SJCRH30 (cell line): ENCODE results near the gene ADAMTSL1. TPM values are rescaled to one million over a fixed set of nuclear protein-coding genes. Genes with fewer than 3 reads are reported as not detected.

Experiments used
- DNase-seq, 2 experiments: peaks; one replicate each; pipeline ENCODE4 v3.0.0-alpha.2; 2015 to 2020
- H3K27ac ChIP-seq: fragments of 250-450 bp; sonication (Bioruptor Pico); 2 replicates; pipeline ENCODE4 v1.5.1; 2020; ENCODE audit warnings: mild to moderate bottlenecking, moderate library complexity
- H3K27me3 ChIP-seq: fragments of 250-450 bp; sonication (Bioruptor Pico); 2 replicates; pipeline ENCODE4 v1.5.1; 2020; ENCODE audit warnings: mild to moderate bottlenecking, moderate library complexity
- H3K36me3 ChIP-seq: fragments of 250-450 bp; sonication (Bioruptor Pico); 2 replicates; pipeline ENCODE4 v1.5.1; 2020; ENCODE audit warnings: mild to moderate bottlenecking, moderate library complexity
- H3K4me1 ChIP-seq: fragments of 250-450 bp; sonication (Bioruptor Pico); 2 replicates; pipeline ENCODE4 v1.5.1; 2020; ENCODE audit warnings: mild to moderate bottlenecking, moderate library complexity
- H3K4me3 ChIP-seq: fragments of 250-450 bp; sonication (Bioruptor Pico); 2 replicates; pipeline ENCODE4 v1.5.1; 2020; ENCODE audit warnings: mild to moderate bottlenecking, moderate library complexity
- H3K9me3 ChIP-seq: fragments of 250-450 bp; sonication (Bioruptor Pico); replicated peaks from 2 replicates; pipeline ENCODE4 v1.5.1; 2020; ENCODE audit warnings: mild to moderate bottlenecking, moderate library complexity
- total RNA-seq: library from RNA; depleted of rRNA; stranded (reverse); fragments of >200 nt; shearing (Covaris generic); gene quantifications from 2 replicates; pipeline ENCODE4 v1.2.3, GENCODE V29; 2014

Gene ADAMTSL1
- total RNA-seq, 1 experiment from 2014 or later: 3.3 TPM

GRCh38 chr9:18610956-18611355, 137.0 kb downstream of the ADAMTSL1 start:
- H3K4me1 ChIP-seq: peaks cover 41% of the 10 kb centered on the region
- peak overlapping the region; percentile 78 for H3K27ac ChIP-seq
- peak; percentile 74 to 91 for DNase-seq
- no peaks in the 10 kb centered on the region for H3K27me3 ChIP-seq
- H3K9me3 ChIP-seq: peaks cover 3% of the 10 kb centered on the region; the same call in 1 of the 2 replicates
- no peak overlapping the region for H3K4me3 ChIP-seq
- no peaks in the 10 kb centered on the region for H3K36me3 ChIP-seq

GRCh38 chr9:18611971-18612370, 138.0 kb downstream of the ADAMTSL1 start:
- peak; percentile 22 to 69 for DNase-seq
- H3K9me3 ChIP-seq: peaks cover 3% of the 10 kb centered on the region; the same call in 1 of the 2 replicates
- H3K27ac ChIP-seq: peak overlapping the region; percentile 78
- H3K4me3 ChIP-seq: no peak overlapping the region
- no peaks in the 10 kb centered on the region for H3K27me3 ChIP-seq
- peaks cover 31% of the 10 kb centered on the region for H3K4me1 ChIP-seq
- no peaks in the 10 kb centered on the region for H3K36me3 ChIP-seq

GRCh38 chr9:18614116-18614515, 140.2 kb downstream of the ADAMTSL1 start:
- no peak overlapping the region for H3K4me3 ChIP-seq
- H3K27ac ChIP-seq: no peak overlapping the region
- DNase-seq: no peak
- H3K9me3 ChIP-seq: peaks cover 3% of the 10 kb centered on the region; the same call in 1 of the 2 replicates
- no peaks in the 10 kb centered on the region for H3K27me3 ChIP-seq
- H3K36me3 ChIP-seq: no peaks in the 10 kb centered on the region
- peaks cover 28% of the 10 kb centered on the region for H3K4me1 ChIP-seq

- H3K36me3 ChIP-seq: no peaks in the 10 kb centered on the region
- H3K4me3 ChIP-seq: no peak overlapping the region
- H3K27me3 ChIP-seq: no peaks in the 10 kb centered on the region
- no peak for DNase-seq
- H3K27ac ChIP-seq: no peak overlapping the region
- H3K4me1 ChIP-seq: peaks cover 26% of the 10 kb centered on the region
- peaks cover 3% of the 10 kb centered on the region; the same call in 1 of the 2 replicates for H3K9me3 ChIP-seq
Observed at GRCh38 chr9:18614651-18615050, 140.7 kb downstream of the ADAMTSL1 start.

- H3K4me3 ChIP-seq: no peak overlapping the region
- no peak overlapping the region for H3K27ac ChIP-seq
- peaks cover 3% of the 10 kb centered on the region; the same call in 1 of the 2 replicates for H3K9me3 ChIP-seq
- no peaks in the 10 kb centered on the region for H3K27me3 ChIP-seq
- no peak for DNase-seq
- no peaks in the 10 kb centered on the region for H3K36me3 ChIP-seq
- peaks cover 9% of the 10 kb centered on the region for H3K4me1 ChIP-seq
Observed at GRCh38 chr9:18616976-18617375, 143.0 kb downstream of the ADAMTSL1 start.

GRCh38 chr9:18617759-18618158, 143.8 kb downstream of the ADAMTSL1 start:
- no peak for DNase-seq
- no peaks in the 10 kb centered on the region for H3K36me3 ChIP-seq
- H3K27ac ChIP-seq: no peak overlapping the region
- H3K4me3 ChIP-seq: no peak overlapping the region
- no peaks in the 10 kb centered on the region for H3K27me3 ChIP-seq
- H3K9me3 ChIP-seq: peaks cover 3% of the 10 kb centered on the region; the same call in 1 of the 2 replicates
- peaks cover 4% of the 10 kb centered on the region; the same call in 1 of the 2 replicates for H3K4me1 ChIP-seq

GRCh38 chr9:18618862-18619261, 144.9 kb downstream of the ADAMTSL1 start:
- no peaks in the 10 kb centered on the region for H3K9me3 ChIP-seq
- no peaks in the 10 kb centered on the region for H3K27me3 ChIP-seq
- no peak overlapping the region for H3K4me3 ChIP-seq
- H3K4me1 ChIP-seq: peaks cover 4% of the 10 kb centered on the region; the same call in 1 of the 2 replicates
- H3K27ac ChIP-seq: no peak overlapping the region
- no peak for DNase-seq
- H3K36me3 ChIP-seq: no peaks in the 10 kb centered on the region

GRCh38 chr9:18622186-18622836, 148.4 kb downstream of the ADAMTSL1 start:
- Histone ChIP-seq H3K27me3 (no peaks in the 10 kb centered on the region), H3K4me3 (no peak overlapping the region), H3K36me3 (no peaks in the 10 kb centered on the region), H3K4me1 (peaks cover 4% of the 10 kb centered on the region; the same call in 1 of the 2 replicates), H3K27ac (no peak overlapping the region), H3K9me3 (no peaks in the 10 kb centered on the region)
- no peak for DNase-seq

- no peaks in the 10 kb centered on the region for H3K9me3 ChIP-seq
- H3K4me3 ChIP-seq: no peak overlapping the region
- H3K27me3 ChIP-seq: no peaks in the 10 kb centered on the region
- DNase-seq: no peak
- H3K36me3 ChIP-seq: no peaks in the 10 kb centered on the region
- peaks cover 4% of the 10 kb centered on the region; the same call in 1 of the 2 replicates for H3K4me1 ChIP-seq
- H3K27ac ChIP-seq: no peak overlapping the region
Observed at GRCh38 chr9:18623221-18624079, 149.5 kb downstream of the ADAMTSL1 start.

- no peaks in the 10 kb centered on the region for H3K36me3 ChIP-seq
- no peaks in the 10 kb centered on the region for H3K27me3 ChIP-seq
- H3K27ac ChIP-seq: no peak overlapping the region
- no peak for DNase-seq
- no peaks in the 10 kb centered on the region for H3K9me3 ChIP-seq
- H3K4me1 ChIP-seq: no peaks in the 10 kb centered on the region
- H3K4me3 ChIP-seq: no peak overlapping the region
Observed at GRCh38 chr9:18626046-18626698, 152.2 kb downstream of the ADAMTSL1 start.

- DNase-seq: no peak
- Histone ChIP-seq H3K9me3 (no peaks in the 10 kb centered on the region), H3K4me1 (no peaks in the 10 kb centered on the region), H3K36me3 (no peaks in the 10 kb centered on the region), H3K27ac (no peak overlapping the region), H3K27me3 (no peaks in the 10 kb centered on the region), H3K4me3 (no peak overlapping the region)
Observed at GRCh38 chr9:18629136-18629535, 155.2 kb downstream of the ADAMTSL1 start.

GRCh38 chr9:18632632-18633403, 158.9 kb downstream of the ADAMTSL1 start:
- H3K4me3 ChIP-seq: no peak overlapping the region
- H3K4me1 ChIP-seq: no peaks in the 10 kb centered on the region
- no peaks in the 10 kb centered on the region for H3K9me3 ChIP-seq
- H3K36me3 ChIP-seq: no peaks in the 10 kb centered on the region
- H3K27me3 ChIP-seq: no peaks in the 10 kb centered on the region
- H3K27ac ChIP-seq: no peak overlapping the region
- no peak for DNase-seq

GRCh38 chr9:18636781-18637180, 162.8 kb downstream of the ADAMTSL1 start:
- Histone ChIP-seq H3K9me3 (no peaks in the 10 kb centered on the region), H3K36me3 (no peaks in the 10 kb centered on the region), H3K4me3 (no peak overlapping the region), H3K4me1 (no peaks in the 10 kb centered on the region), H3K27me3 (no peaks in the 10 kb centered on the region), H3K27ac (no peak overlapping the region)
- no peak for DNase-seq
